HG02884 (cell line): ENCODE results near the gene MAGED1.
A peak's percentile ranks its signal among the peaks of the same experiment; 100 is the strongest.
"Not testable (repeated sequence)": the region's sequence is repeated elsewhere in the genome, so short reads cannot be mapped to it uniquely, and the experiment has no call there.

ENCODE experiments used
- ATAC-seq: cut with Tn5 transposase; IDR thresholded peaks from one replicate; pipeline ENCODE4 v1.9.1; 2021; ENCODE audit warnings: mild to moderate bottlenecking, moderate library complexity; ENCODE audit not compliant: unreplicated experiment

The MAGED1 gene

DNA sequence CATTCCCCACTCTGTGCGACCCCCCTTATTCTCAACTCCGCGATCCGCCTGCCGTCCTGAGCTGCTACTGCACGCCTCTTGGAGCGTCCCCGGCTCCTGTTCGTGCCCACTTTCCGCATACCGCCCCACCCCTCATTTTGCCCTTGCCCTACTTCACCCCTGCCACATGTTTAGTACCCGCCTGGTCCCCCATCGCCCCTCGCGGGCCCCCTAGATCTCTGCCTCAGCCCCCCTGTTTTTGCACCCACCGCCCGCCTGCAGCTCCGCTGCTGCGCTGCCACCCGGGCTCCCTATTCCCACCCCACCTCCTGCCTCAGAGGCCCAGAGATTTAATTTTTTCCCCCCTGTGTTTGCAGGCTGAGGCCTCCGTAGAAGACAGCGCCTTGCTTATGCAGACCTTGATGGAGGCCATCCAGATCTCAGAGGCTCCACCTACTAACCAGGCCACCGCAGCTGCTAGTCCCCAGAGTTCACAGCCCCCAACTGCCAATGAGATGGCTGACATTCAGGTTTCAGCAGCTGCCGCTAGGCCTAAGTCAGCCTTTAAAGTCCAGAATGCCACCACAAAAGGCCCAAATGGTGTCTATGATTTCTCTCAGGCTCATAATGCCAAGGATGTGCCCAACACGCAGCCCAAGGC lies 1.4 kb downstream of the MAGED1 start:
- ATAC-seq, result peak; percentile 51

DNA sequence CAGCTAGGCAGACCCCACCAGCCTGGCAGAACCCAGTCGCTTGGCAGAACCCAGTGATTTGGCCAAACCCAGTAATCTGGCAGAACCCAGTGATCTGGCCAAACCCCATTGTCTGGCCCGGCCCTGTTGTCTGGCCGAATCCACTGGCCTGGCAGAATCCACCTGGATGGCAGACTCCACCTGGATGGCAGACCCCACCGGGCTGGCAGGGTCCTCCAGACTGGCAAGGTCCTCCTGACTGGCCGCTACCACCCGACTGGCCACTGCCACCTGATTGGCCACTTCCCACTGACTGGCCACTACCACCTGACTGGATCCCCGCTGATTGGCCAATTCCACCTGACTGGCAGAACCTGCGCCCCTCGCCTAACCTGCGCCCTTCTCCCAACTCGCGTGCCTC lies 3.2 kb downstream of the MAGED1 start:
- ATAC-seq, result no peak

DNA sequence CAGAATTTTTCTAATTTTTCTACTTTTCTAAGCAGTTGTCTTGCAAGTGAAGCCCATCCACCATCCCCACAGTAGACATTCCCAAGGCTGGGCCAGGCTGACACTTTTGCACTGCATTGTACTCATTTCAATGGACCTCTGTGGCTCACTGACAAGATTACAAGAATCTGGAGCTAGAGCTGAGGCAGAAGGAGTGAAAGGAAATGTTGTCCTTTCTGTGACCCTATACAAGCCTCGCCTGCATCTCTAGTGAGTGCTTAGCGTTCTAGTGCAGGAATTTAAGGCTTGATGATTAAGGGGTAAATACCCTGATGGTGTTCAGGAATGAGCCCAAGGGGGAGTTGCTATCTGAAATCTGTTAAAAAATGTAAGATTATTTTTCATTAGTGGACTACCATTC lies 6.3 kb downstream of the MAGED1 start:
- ATAC-seq, result no peak

DNA sequence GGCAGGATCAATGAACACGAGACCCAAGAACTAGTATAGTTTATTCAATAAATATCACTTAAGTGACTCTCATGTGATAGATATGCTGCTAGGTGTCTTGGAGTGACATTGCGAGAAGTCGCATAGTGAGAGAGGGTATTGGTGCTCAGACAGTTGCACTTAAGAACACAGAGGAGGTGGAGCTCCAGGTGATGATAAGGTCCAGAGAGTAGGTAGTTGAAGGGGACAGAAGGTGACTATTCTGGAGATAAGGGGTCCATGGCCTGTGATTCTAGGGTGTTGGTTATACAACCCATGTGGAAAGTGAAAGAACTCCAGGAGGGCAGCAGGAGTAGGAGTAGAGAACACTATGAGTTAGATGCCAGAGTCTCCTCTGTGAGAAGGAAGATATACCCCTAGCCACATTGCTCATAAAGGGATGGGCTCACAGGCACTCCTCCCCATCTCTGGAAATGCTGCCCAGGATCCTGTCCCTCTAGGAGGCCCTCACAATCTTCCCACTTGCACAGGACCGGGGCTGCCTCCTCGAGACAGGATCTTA lies 9.2 kb downstream of the MAGED1 start:
- ATAC-seq, result no peak

DNA sequence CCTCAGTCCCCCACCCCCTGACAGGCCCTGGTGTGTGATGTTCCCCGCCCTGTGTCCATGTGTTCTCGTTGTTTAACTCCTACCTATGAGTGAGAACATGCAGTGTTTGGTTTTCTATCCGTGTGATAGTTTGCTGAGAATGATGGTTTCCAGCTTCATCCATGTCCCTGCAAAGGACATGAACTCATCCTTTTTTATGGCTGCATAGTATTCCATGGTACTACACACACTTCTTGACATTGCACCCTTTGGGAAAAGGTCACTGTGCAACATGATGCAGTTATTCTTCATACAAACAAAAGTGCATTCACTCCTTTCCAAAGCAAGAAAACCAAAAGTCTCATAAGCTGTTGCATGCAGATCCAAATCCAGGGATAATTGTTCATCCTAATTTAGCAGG lies 11.7 kb downstream of the MAGED1 start:
- not testable (repeated sequence) for ATAC-seq

GRCh38 chrX:51905711-51906110 lies 12.3 kb downstream of the MAGED1 start:
- ATAC-seq, result no peak

DNA sequence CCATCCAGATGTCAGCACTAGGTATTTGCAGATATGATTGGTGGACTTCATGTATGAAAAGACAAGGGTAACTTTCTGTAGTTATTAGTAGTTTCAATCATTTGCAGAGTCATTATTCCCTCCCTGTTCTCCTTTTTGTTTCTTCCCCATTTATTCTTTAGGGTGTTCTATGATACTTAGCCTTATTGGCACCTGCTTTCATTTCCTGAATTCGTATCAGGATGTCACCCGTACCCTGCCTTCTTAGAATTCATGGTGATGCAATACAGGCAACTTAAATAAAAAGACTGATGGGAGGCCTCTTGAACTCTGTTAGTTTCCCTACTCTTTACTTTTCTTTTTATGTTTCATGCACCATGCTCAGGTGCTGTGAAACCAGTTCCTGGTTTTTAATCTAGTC lies 24.2 kb downstream of the MAGED1 start:
- no peak for ATAC-seq

DNA sequence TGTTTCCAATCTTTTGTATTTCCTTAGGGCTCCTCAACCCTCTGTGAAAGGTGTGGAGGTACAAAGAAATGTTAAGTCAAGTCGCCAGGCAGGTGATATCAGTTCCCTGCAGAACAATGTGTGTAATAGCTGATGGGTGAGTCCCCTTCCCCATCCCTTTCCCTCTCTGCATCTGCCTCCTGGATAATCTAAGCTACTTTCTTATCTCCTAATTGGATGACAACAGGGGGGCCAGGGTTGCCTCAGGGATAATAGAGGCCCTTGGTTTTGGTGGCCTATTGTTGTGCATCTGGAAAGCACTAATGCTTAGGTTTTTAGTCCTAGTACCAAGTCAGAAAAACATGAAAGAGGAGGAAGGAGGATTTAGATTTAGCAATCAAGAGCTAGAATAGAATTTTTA lies 29.1 kb downstream of the MAGED1 start:
- ATAC-seq, result no peak

GRCh38 chrX:51931566-51932150 lies 38.2 kb downstream of the MAGED1 start:
- ATAC-seq, result no peak
